B cell (primary cell): Measurements from ENCODE around the gene PLEKHH3. TPM values are rescaled to one million over a fixed set of nuclear protein-coding genes. Genes with fewer than 3 reads are reported as not detected.
"Not testable (repeated sequence)": the region's sequence is repeated elsewhere in the genome, so short reads cannot be mapped to it uniquely, and the experiment has no call there.

Source experiments
- ATAC-seq: fragments of 200-7000 bp; cut with Tn5 transposase; one replicate; pipeline ENCODE4 v1.10.0; 2021; ENCODE audit warnings: low read depth, mild to moderate bottlenecking, moderate number of reproducible peaks, moderate library complexity
- CTCF ChIA-PET: fragments of 350-600 bp; sonication (Branson Sonifier 250); formaldehyde crosslinking; loops from one replicate; lab custom pipeline; 2021; ENCODE audit warnings: antibody characterized with exemption, inconsistent platforms; lab: Charles Lee
- POLR2A ChIA-PET: fragments of 350-600 bp; sonication (Branson Sonifier 250); formaldehyde crosslinking; loops from one replicate; lab custom pipeline; 2021; ENCODE audit warnings: antibody characterized with exemption; lab: Charles Lee
- DNase-seq: peaks from one replicate; pipeline ENCODE4 v3.0.0; 2013
- H2AFZ ChIP-seq: 2 replicates; pipeline ENCODE4 v1.6.1; 2012; ENCODE audit warnings: mild to moderate bottlenecking, low read depth, low read length; ENCODE audit not compliant: insufficient read depth, poor library complexity, severe bottlenecking
- H3K27ac ChIP-seq, 2 donors: 1 replicate in 1 of 2; 2 replicates in 1 of 2; pipeline ENCODE4 v1.5.1; 2012 to 2013; ENCODE audit warnings: low read length in 2 of 2, mild to moderate bottlenecking in 2 of 2, moderate library complexity in 1 of 2
- H3K27me3 ChIP-seq, 4 experiments: fragments of 200-600 bp in 1 of 4; sonication (generic) in 1 of 4; replicated peaks in 1 of 4; 1 replicate in 2 of 4; 2 replicates in 2 of 4; pipeline versions ENCODE4 v1.6.1 to v1.7.0; 2013 to 2016; ENCODE audit warnings: low read length in 3 of 4, mild to moderate bottlenecking in 2 of 4, mixed read lengths in 1 of 4, moderate library complexity in 1 of 4; ENCODE audit not compliant: insufficient read depth in 4 of 4, control insufficient read depth in 3 of 4; ENCODE audit errors: control extremely low read depth in 1 of 4
- H3K36me3 ChIP-seq, 2 experiments: replicated peaks in 1 of 2; 1 replicate in 1 of 2; 2 replicates in 1 of 2; pipeline versions ENCODE4 v1.6.1 to v1.7.1; 2013; ENCODE audit warnings: low read length in 1 of 2; ENCODE audit not compliant: insufficient read depth in 2 of 2, control insufficient read depth in 1 of 2; ENCODE audit errors: control extremely low read depth in 1 of 2, extremely low read depth in 1 of 2
- H3K4me1 ChIP-seq, 2 donors: fragments of 200-600 bp in 1 of 2; sonication (generic) in 1 of 2; 1 replicate in 1 of 2; 2 replicates in 1 of 2; pipeline versions ENCODE4 v1.5.1 to v1.6.1; 2013 to 2017; ENCODE audit warnings: low read length in 2 of 2; ENCODE audit not compliant: control insufficient read depth in 2 of 2, insufficient read depth in 2 of 2
- H3K4me2 ChIP-seq: replicated peaks from 2 replicates; pipeline ENCODE3; 2012; ENCODE audit warnings: mild to moderate bottlenecking, low read depth, low read length; ENCODE audit not compliant: poor library complexity, severe bottlenecking
- H3K4me3 ChIP-seq, 5 experiments: fragments of 200-600 bp in 1 of 5; sonication (generic) in 1 of 5; 1 replicate in 3 of 5; 2 replicates in 2 of 5; pipeline versions ENCODE4 v1.5.1 to v1.7.0; 2011 to 2016; ENCODE audit warnings: low read length in 4 of 5, mild to moderate bottlenecking in 4 of 5, low read depth in 2 of 5, control low read depth in 1 of 5, moderate library complexity in 1 of 5; ENCODE audit not compliant: insufficient read depth in 1 of 5; ENCODE audit errors: control extremely low read depth in 1 of 5, extremely low read depth in 1 of 5
- H3K79me2 ChIP-seq: fragments of 200-600 bp; sonication (generic); one replicate; pipeline ENCODE4 v1.6.0; 2016; ENCODE audit warnings: low read length; ENCODE audit not compliant: control insufficient read depth, insufficient read depth
- H3K9ac ChIP-seq: fragments of 200-600 bp; sonication (generic); 2 replicates; pipeline ENCODE4 v1.6.1; 2017; ENCODE audit warnings: mild to moderate bottlenecking, low read length, moderate library complexity
- H3K9me3 ChIP-seq, 3 donors: one replicate each; pipeline versions ENCODE4 v1.6.1 to v1.7.1; 2013; ENCODE audit warnings: low read length in 2 of 3; ENCODE audit not compliant: control insufficient read depth in 2 of 3, insufficient read depth in 1 of 3; ENCODE audit errors: control extremely low read depth in 1 of 3
- H4K20me1 ChIP-seq: 2 replicates; pipeline ENCODE4 v1.6.0; 2012; ENCODE audit warnings: mild to moderate bottlenecking, low read length; ENCODE audit not compliant: insufficient read depth, control insufficient read depth, poor library complexity, severe bottlenecking
- H3K27ac Mint-ChIP-seq: one replicate; pipeline ENCODE4 v1.8.0; 2021; ENCODE audit warnings: mixed read lengths
- H3K27me3 Mint-ChIP-seq: one replicate; pipeline ENCODE4 v1.8.0; 2021; ENCODE audit warnings: mixed read lengths
- H3K4me1 Mint-ChIP-seq: one replicate; pipeline ENCODE4 v1.8.0; 2021; ENCODE audit warnings: mixed read lengths
- H3K4me3 Mint-ChIP-seq: one replicate; pipeline ENCODE4 v1.8.0; 2021; ENCODE audit warnings: mixed read lengths
- H3K9me3 Mint-ChIP-seq: one replicate; pipeline ENCODE4 v1.8.0; 2022; ENCODE audit warnings: mixed read lengths; ENCODE audit not compliant: insufficient read depth
- EZH2 ChIP-seq: IDR thresholded peaks from 2 replicates; pipeline ENCODE4 v1.6.1; 2012; ENCODE audit warnings: borderline replicate concordance, low read depth, mild to moderate bottlenecking, moderate library complexity, low read length; ENCODE audit not compliant: insufficient read depth, poor library complexity, severe bottlenecking
- WGBS: methylation state at CpG from one replicate; pipeline ENCODE4 v1.1.5; 2013; ENCODE audit warnings: missing lambda C conversion rate; ENCODE audit not compliant: insufficient coverage; 5-methylcytosine and 5-hydroxymethylcytosine counted together
- intact Hi-C: fragments of 100-400 bp; cut with micrococcal nuclease; formaldehyde crosslinking; loops from one replicate; pipeline ENCODE4 v1.10.0; 2022
- polyA plus RNA-seq: library from polyadenylated mRNA; depleted of rRNA; stranded (reverse); fragments of >200 nt; gene quantifications from 2 replicates; pipeline ENCODE4 v1.2.3, GENCODE V29; 2012
- total RNA-seq, 2 donors: library from RNA; stranded (reverse); fragments of 120-200 nt in 1 of 2; gene quantifications; 1 replicate in 1 of 2; 2 replicates in 1 of 2; pipeline versions ENCODE4 v1.2.3 to v1.2.4, GENCODE V29; 2013 to 2022
- TF ChIP-seq, protein P1 (sequence below): fragments of 200-600 bp; IDR thresholded peaks from one replicate; pipeline ENCODE4 v1.8.0; 2022; ENCODE audit warnings: antibody characterized with exemption, mild to moderate bottlenecking

The PLEKHH3 gene
- total and polyA plus RNA-seq, 2 donors (not counting 1 experiment from before 2014, with no cell fraction given), result 0.44 to 0.67 TPM

DNA sequence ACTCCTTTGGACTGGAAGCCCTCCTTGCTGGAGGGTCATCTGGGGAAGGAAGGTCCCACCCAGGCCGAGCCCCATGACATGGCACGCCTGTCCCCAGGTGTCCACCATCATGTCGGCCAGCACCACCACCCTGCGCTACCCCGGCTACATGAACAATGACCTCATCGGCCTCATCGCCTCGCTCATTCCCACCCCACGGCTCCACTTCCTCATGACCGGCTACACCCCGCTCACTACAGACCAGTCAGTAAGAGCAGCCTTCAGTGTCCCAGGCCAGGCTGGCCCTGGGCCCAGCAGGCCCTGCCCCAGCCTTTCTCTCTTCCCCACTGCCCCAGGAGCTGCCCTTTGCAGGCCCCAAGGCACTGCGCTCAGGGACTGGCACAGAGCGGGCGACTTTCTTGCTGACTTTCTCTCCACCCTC is 11.2 kb downstream of the PLEKHH3 start:
- H3K9ac ChIP-seq, result no peak overlapping the region
- Mint-ChIP-seq H3K9me3 (no peaks in the 10 kb centered on the region), H3K27me3 (no peaks in the 10 kb centered on the region), H3K4me3 (no peak overlapping the region), H3K4me1 (peaks cover 8% of the 10 kb centered on the region), H3K27ac (no peak overlapping the region)
- peaks cover 0 to 9% (median 0%) of the 10 kb centered on the region in 4 experiments for H3K27me3 ChIP-seq
- H3K4me1 ChIP-seq, result peaks cover under 1 to 8% of the 10 kb centered on the region in 2 donors
- intact Hi-C loops, result no loop called here
- no peak overlapping the region for H3K4me3 ChIP-seq
- H4K20me1 ChIP-seq, result no peaks in the 10 kb centered on the region
- no peak overlapping the region for H2AFZ ChIP-seq
- ATAC-seq (no peak), DNase-seq (no peak)
- ChIA-PET CTCF (no interaction called here), POLR2A (no interaction called here)
- no peak for TF ChIP-seq EZH2
- TF ChIP-seq, protein P1, sequence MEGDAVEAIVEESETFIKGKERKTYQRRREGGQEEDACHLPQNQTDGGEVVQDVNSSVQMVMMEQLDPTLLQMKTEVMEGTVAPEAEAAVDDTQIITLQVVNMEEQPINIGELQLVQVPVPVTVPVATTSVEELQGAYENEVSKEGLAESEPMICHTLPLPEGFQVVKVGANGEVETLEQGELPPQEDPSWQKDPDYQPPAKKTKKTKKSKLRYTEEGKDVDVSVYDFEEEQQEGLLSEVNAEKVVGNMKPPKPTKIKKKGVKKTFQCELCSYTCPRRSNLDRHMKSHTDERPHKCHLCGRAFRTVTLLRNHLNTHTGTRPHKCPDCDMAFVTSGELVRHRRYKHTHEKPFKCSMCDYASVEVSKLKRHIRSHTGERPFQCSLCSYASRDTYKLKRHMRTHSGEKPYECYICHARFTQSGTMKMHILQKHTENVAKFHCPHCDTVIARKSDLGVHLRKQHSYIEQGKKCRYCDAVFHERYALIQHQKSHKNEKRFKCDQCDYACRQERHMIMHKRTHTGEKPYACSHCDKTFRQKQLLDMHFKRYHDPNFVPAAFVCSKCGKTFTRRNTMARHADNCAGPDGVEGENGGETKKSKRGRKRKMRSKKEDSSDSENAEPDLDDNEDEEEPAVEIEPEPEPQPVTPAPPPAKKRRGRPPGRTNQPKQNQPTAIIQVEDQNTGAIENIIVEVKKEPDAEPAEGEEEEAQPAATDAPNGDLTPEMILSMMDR, result no peak
- no peak overlapping the region for H3K27ac ChIP-seq
- 90% methylated on average over 14 of the region's 14 CpGs for WGBS
- no peaks in the 10 kb centered on the region for H3K79me2 ChIP-seq
- H3K9me3 ChIP-seq, result no peaks in the 10 kb centered on the region
- peaks cover 0 to 4% of the 10 kb centered on the region in 2 experiments for H3K36me3 ChIP-seq
- H3K4me2 ChIP-seq, result no peak overlapping the region

DNA sequence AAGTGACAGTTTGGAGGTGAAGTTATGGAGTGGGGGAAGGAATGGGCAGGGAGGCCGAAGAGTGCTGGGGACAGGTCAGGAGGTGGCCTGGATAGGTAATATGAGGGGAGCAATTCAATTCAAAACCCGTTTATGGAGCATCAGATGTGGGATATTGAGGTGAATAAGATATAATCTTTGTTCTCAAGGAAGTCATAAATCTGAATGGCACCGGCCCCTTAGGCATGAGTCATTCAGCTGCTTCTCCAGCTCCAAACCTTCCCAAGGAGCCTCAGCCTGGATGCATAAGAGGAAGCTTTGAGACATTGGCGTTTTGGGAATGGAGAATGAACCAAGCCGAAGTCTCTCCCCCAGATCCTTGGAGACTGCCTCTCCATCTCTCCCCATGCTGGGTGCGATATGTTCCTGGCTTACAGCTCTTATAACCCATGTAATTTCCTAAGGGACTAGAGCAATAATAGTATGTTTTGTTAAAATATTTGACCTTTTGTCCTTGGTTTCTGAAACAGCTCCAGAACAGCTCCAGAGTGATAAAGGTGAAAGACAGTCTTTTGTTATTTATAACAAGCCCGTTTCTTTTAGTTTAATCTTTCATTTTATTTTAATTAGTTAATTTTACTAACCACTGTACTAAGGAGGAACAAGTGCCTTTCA is 16.0 kb downstream of the PLEKHH3 start:
- no peaks in the 10 kb centered on the region for H3K9me3 Mint-ChIP-seq
- Histone ChIP-seq H3K4me3 (no peak overlapping the region), H3K4me2 (no peak overlapping the region), H3K9me3 (no peaks in the 10 kb centered on the region), H3K9ac (no peak overlapping the region), H3K36me3 (peaks cover 0 to 2% of the 10 kb centered on the region in 2 experiments), H3K27me3 (peaks cover 0 to 12% (median 0%) of the 10 kb centered on the region in 4 experiments), H4K20me1 (no peaks in the 10 kb centered on the region), H3K4me1 (peaks cover 11 to 22% of the 10 kb centered on the region in 2 donors), H2AFZ (no peak overlapping the region), H3K27ac (no peak overlapping the region), H3K79me2 (no peaks in the 10 kb centered on the region)
- ATAC-seq, result no peak
- WGBS, result 100% methylated on average over 1 of the region's 7 CpGs
- TF ChIP-seq EZH2, result no peak
- TF ChIP-seq, protein P1, result no peak
- intact Hi-C loops, result no loop called here
- H3K27me3 Mint-ChIP-seq, result peaks cover 4% of the 10 kb centered on the region
- peaks cover 27% of the 10 kb centered on the region for H3K4me1 Mint-ChIP-seq
- ChIA-PET CTCF (interaction anchor here (2.6 to 4.9 kb wide), 2 partner anchors 13 to 19 kb away, joined by 13 to 18 read pairs; no protein-coding TSS in a partner anchor), POLR2A (no interaction called here)
- H3K4me3 Mint-ChIP-seq, result peak overlapping the region; percentile 61
- DNase-seq, result no peak
- H3K27ac Mint-ChIP-seq, result no peak overlapping the region

DNA sequence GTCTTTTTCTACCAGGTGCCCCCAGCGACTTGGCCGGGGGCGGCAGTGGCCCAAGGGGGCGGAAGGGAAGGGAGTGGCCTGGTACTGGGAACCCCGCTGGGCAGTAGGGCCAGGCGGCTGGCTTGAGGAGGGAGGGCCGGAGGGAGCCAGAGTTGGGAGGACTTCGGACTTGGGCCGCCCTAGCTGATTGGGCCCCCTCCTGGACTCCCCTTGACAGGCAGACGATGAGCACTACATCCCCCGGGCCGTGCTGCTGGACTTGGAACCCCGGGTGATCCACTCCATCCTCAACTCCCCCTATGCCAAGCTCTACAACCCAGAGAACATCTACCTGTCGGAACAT is 16.9 kb downstream of the PLEKHH3 start:
- not testable (repeated sequence) for H4K20me1 ChIP-seq, H3K9me3 ChIP-seq, H3K27ac Mint-ChIP-seq, H3K36me3 ChIP-seq, H3K79me2 ChIP-seq, H3K4me3 ChIP-seq, H3K27me3 Mint-ChIP-seq, H3K9me3 Mint-ChIP-seq, ATAC-seq, H3K27ac ChIP-seq, DNase-seq, H3K9ac ChIP-seq
- peaks cover 31% of the 10 kb centered on the region for H3K4me1 Mint-ChIP-seq
- no CpG with 5 or more reads among the region's 14 CpGs for WGBS
- Histone ChIP-seq H3K27me3 (peaks cover 0 to 21% (median 4%) of the 10 kb centered on the region in 4 experiments), H3K4me1 (peaks cover 16 to 23% of the 10 kb centered on the region in 2 donors), H2AFZ (peak overlapping the region; percentile 95), H3K4me2 (peak overlapping the region; percentile 94)
- CTCF ChIA-PET, result interaction anchor here (0.6 to 4.9 kb wide), 3 partner anchors 12 to 74 kb away, joined by 4 to 18 read pairs (median 5); no protein-coding TSS in a partner anchor
- H3K4me3 Mint-ChIP-seq, result peak overlapping the region; percentile 93
- intact Hi-C loops, result loop anchor here (2.0 kb wide), 1 partner anchor 19 kb away; no protein-coding TSS in a partner anchor
- POLR2A ChIA-PET, result interaction anchor here (0.6 kb wide), 1 partner anchor 306 kb away, joined by 7 read pairs; no protein-coding TSS in a partner anchor
